Neuronal stem cell (in vitro differentiated cells): ENCODE results near the gene ARL6IP1.

Experiments used
- DNase-seq: peaks from one replicate; pipeline ENCODE4 v3.0.0-alpha.2; 2013; ENCODE audit warnings: low spot score
- H2AFZ ChIP-seq: one replicate; pipeline ENCODE4 v1.6.1; 2013; ENCODE audit warnings: mild to moderate bottlenecking, low read length, inconsistent platforms
- H2AK5ac ChIP-seq: 2 replicates; pipeline ENCODE4 v1.6.1; 2013; ENCODE audit warnings: low read depth, mild to moderate bottlenecking, inconsistent platforms, low read length, moderate library complexity, mixed read lengths
- H2BK120ac ChIP-seq: 2 replicates; pipeline ENCODE4 v1.6.1; 2013; ENCODE audit warnings: low read depth, mild to moderate bottlenecking, inconsistent platforms, low read length, moderate library complexity, mixed read lengths
- H2BK12ac ChIP-seq: one replicate; pipeline ENCODE4 v1.6.1; 2013; ENCODE audit warnings: low read length, inconsistent platforms
- H2BK15ac ChIP-seq: 2 replicates; pipeline ENCODE4 v1.6.1; 2013; ENCODE audit warnings: mild to moderate bottlenecking, low read length, inconsistent platforms, mixed read lengths
- H2BK5ac ChIP-seq: one replicate; pipeline ENCODE4 v1.6.1; 2013; ENCODE audit warnings: inconsistent platforms, mild to moderate bottlenecking, low read length, moderate library complexity
- H3K14ac ChIP-seq: one replicate; pipeline ENCODE4 v1.6.1; 2013; ENCODE audit warnings: low read length, inconsistent platforms
- H3K18ac ChIP-seq: 2 replicates; pipeline ENCODE4 v1.6.1; 2013; ENCODE audit warnings: low read length, inconsistent platforms
- H3K23ac ChIP-seq: 2 replicates; pipeline ENCODE4 v1.6.1; 2013; ENCODE audit warnings: low read depth, mild to moderate bottlenecking, mixed read lengths, low read length, inconsistent platforms; ENCODE audit not compliant: poor library complexity
- H3K27ac ChIP-seq: replicated peaks from 3 replicates; pipeline ENCODE4 v1.5.1; 2013; ENCODE audit warnings: low read length, inconsistent platforms
- H3K27me3 ChIP-seq, 3 experiments: 2 replicates each; pipeline ENCODE4 v1.6.1; 2013; ENCODE audit warnings: low read length in 3 of 3, mild to moderate bottlenecking in 2 of 3, inconsistent platforms in 1 of 3, low read depth in 1 of 3, mixed read lengths in 1 of 3, moderate library complexity in 1 of 3; ENCODE audit not compliant: control insufficient read depth in 3 of 3, insufficient read depth in 3 of 3
- H3K36me3 ChIP-seq, 2 donors: replicated peaks in 1 of 2; 2 replicates each; pipeline ENCODE4 v1.6.1; 2013; ENCODE audit warnings: low read length in 2 of 2; ENCODE audit not compliant: control insufficient read depth in 2 of 2, insufficient read depth in 2 of 2
- H3K4ac ChIP-seq: 2 replicates; pipeline ENCODE4 v1.6.1; 2013; ENCODE audit warnings: inconsistent platforms, mild to moderate bottlenecking, low read length, moderate library complexity
- H3K4me1 ChIP-seq, 2 donors: 1 replicate in 1 of 2; 2 replicates in 1 of 2; pipeline ENCODE4 v1.6.1; 2013; ENCODE audit warnings: low read length in 2 of 2, low read depth in 1 of 2; ENCODE audit not compliant: control insufficient read depth in 2 of 2, insufficient read depth in 1 of 2
- H3K4me2 ChIP-seq: one replicate; pipeline ENCODE4 v1.6.1; 2013; ENCODE audit warnings: mild to moderate bottlenecking, low read length, inconsistent platforms; ENCODE audit not compliant: insufficient read depth, poor library complexity, severe bottlenecking
- H3K4me3 ChIP-seq, 2 donors: 2 replicates each; pipeline ENCODE4 v1.5.1; 2013; ENCODE audit warnings: low read length in 2 of 2, mild to moderate bottlenecking in 2 of 2, inconsistent platforms in 1 of 2, moderate library complexity in 1 of 2
- H3K79me1 ChIP-seq: one replicate; pipeline ENCODE4 v1.6.1; 2013; ENCODE audit warnings: low read depth, mild to moderate bottlenecking, inconsistent platforms, low read length, moderate library complexity
- H3K9ac ChIP-seq: one replicate; pipeline ENCODE4 v1.6.1; 2013; ENCODE audit warnings: mild to moderate bottlenecking, low read depth, low read length, inconsistent platforms; ENCODE audit not compliant: poor library complexity
- H3K9me3 ChIP-seq, 2 donors: replicated peaks in 1 of 2; 2 replicates each; pipeline versions ENCODE3 to v1.6.1; 2013; ENCODE audit warnings: low read length in 2 of 2, mild to moderate bottlenecking in 2 of 2, inconsistent platforms in 1 of 2, low read depth in 1 of 2, mixed read lengths in 1 of 2, moderate library complexity in 1 of 2; ENCODE audit not compliant: control insufficient read depth in 2 of 2, insufficient read depth in 1 of 2
- H4K8ac ChIP-seq: one replicate; pipeline ENCODE4 v1.6.1; 2013; ENCODE audit warnings: low read depth, mild to moderate bottlenecking, inconsistent platforms, low read length, moderate library complexity
- H4K91ac ChIP-seq: one replicate; pipeline ENCODE4 v1.6.1; 2013; ENCODE audit warnings: low read length, low read depth, mild to moderate bottlenecking, inconsistent platforms; ENCODE audit not compliant: poor library complexity
- WGBS, 2 donors: extraction: QIAGEN DNeasy Blood & Tissue Kit; methylation state at CpG; one replicate each; pipeline ENCODE4 v1.1.7; 2013; ENCODE audit warnings: missing lambda C conversion rate in 2 of 2, mixed read lengths in 1 of 2; ENCODE audit not compliant: insufficient read length in 2 of 2, insufficient replicate concordance in 1 of 2; ENCODE audit errors: extremely low coverage in 2 of 2; 5-methylcytosine and 5-hydroxymethylcytosine counted together

Gene ARL6IP1

DNA sequence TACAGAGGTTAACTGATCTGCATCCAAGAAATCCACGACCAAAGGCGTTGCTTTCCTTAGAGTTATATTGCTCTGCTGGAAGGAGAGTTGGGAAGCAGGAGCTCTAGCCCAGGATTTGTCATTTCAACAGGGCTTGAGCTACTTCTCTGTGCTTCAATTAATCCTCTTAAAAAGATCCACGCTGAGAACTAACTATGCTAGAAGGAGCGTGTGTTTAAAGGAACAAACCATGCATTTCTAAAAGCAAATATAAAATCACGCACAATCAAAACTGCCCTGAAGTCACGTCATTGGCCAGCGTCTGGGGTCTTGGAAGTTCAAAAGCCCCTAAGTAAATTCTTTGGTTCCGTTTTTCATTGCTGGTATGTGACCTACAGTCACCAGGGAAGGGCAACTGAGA lies 1.1 kb downstream of the ARL6IP1 start:
- DNase-seq = no peak
- no CpG with 5 or more reads among the region's 8 CpGs for WGBS, 2 donors
- no peak overlapping the region for H3K23ac ChIP-seq
- peaks cover 6 to 53% of the 10 kb centered on the region in 2 donors for H3K36me3 ChIP-seq
- no peak overlapping the region for H3K27ac ChIP-seq
- H3K9me3 ChIP-seq = no peaks in the 10 kb centered on the region
- peak overlapping the region; percentile 6 for H2AFZ ChIP-seq
- no peaks in the 10 kb centered on the region for H3K27me3 ChIP-seq
- H2BK5ac ChIP-seq = no peak overlapping the region
- H2BK12ac ChIP-seq = no peak overlapping the region
- no peak overlapping the region for H3K14ac ChIP-seq
- no peak overlapping the region for H4K8ac ChIP-seq
- H3K4me1 ChIP-seq = peaks cover 2 to 12% of the 10 kb centered on the region in 2 donors
- H2BK120ac ChIP-seq = no peak overlapping the region
- H3K4ac ChIP-seq = no peak overlapping the region
- no peak overlapping the region for H2BK15ac ChIP-seq
- peak overlapping the region; percentile 91 to 95 for H3K4me3 ChIP-seq
- H2AK5ac ChIP-seq = no peak overlapping the region
- no peak overlapping the region for H3K9ac ChIP-seq
- H3K79me1 ChIP-seq = peaks cover 7% of the 10 kb centered on the region
- H4K91ac ChIP-seq = no peak overlapping the region
- H3K18ac ChIP-seq = no peak overlapping the region
- H3K4me2 ChIP-seq = peak overlapping the region; percentile 71

DNA sequence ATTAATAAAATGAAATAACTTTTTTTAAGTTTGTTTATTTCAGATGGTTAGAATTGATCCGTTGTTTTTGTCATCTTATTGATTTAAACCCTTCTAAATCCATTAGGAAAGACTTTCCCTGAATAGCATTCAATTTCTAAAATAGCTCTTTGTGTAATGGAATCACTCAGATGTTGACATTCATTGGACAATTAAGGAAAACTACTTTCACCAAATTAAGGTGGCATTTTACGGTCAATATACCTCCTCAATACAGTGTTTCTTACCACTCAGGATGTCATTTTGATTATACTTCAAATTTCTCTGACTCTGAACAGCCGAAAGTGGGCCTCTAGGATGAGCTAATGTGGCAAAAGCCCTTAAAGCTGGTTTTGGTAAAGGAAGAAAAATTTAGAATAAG lies 1.8 kb downstream of the ARL6IP1 start:
- Histone ChIP-seq H3K9me3 (no peaks in the 10 kb centered on the region), H2AFZ (no peak overlapping the region), H4K8ac (no peak overlapping the region), H2BK15ac (no peak overlapping the region), H3K27me3 (no peaks in the 10 kb centered on the region), H3K79me1 (peaks cover 7% of the 10 kb centered on the region), H3K9ac (no peak overlapping the region), H4K91ac (no peak overlapping the region), H3K36me3 (peaks cover 8 to 53% of the 10 kb centered on the region in 2 donors), H2AK5ac (no peak overlapping the region), H2BK12ac (no peak overlapping the region), H3K18ac (no peak overlapping the region), H3K4me2 (peak overlapping the region; percentile 71), H2BK5ac (no peak overlapping the region), H3K14ac (no peak overlapping the region), H3K27ac (no peak overlapping the region), H3K23ac (no peak overlapping the region), H3K4me3 (peak overlapping the region; percentile 17 to 91), H3K4ac (no peak overlapping the region), H3K4me1 (peaks cover 2 to 12% of the 10 kb centered on the region in 2 donors), H2BK120ac (no peak overlapping the region)
- WGBS, 2 donors = no CpG with 5 or more reads among the region's 3 CpGs
- no peak for DNase-seq

DNA sequence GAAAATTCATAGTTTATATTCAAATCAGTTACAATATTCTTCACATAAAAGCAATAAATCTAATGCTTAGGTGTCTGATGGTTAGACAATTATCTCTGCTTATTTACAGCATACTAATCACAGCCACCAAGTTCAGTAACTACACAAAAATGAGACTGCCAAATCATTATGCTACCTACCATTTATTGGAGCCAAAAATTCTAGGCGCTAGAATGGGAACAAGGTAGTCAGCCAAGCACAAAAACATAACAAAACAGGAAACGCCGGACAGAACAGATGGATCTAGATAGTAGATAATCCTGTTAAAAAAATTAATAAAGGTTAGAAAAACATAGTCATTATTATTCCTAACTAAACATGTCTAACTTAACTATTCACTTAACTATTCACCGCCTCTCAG lies 3.6 kb downstream of the ARL6IP1 start:
- Histone ChIP-seq H2BK120ac (no peak overlapping the region), H3K4me2 (no peak overlapping the region), H3K14ac (no peak overlapping the region), H3K18ac (no peak overlapping the region), H2BK5ac (no peak overlapping the region), H3K4me3 (no peak overlapping the region), H3K23ac (no peak overlapping the region), H3K9ac (no peak overlapping the region), H3K27me3 (no peaks in the 10 kb centered on the region), H3K4ac (no peak overlapping the region), H3K36me3 (peaks cover 20 to 70% of the 10 kb centered on the region in 2 donors), H3K4me1 (peaks cover 2 to 5% of the 10 kb centered on the region in 2 donors), H4K91ac (no peak overlapping the region), H3K9me3 (no peaks in the 10 kb centered on the region), H2AFZ (no peak overlapping the region), H3K79me1 (peaks cover 7% of the 10 kb centered on the region), H2BK12ac (no peak overlapping the region), H2BK15ac (no peak overlapping the region), H4K8ac (no peak overlapping the region), H2AK5ac (no peak overlapping the region), H3K27ac (no peak overlapping the region)
- no CpG with 5 or more reads among the region's 4 CpGs for WGBS, 2 donors
- DNase-seq = no peak

DNA sequence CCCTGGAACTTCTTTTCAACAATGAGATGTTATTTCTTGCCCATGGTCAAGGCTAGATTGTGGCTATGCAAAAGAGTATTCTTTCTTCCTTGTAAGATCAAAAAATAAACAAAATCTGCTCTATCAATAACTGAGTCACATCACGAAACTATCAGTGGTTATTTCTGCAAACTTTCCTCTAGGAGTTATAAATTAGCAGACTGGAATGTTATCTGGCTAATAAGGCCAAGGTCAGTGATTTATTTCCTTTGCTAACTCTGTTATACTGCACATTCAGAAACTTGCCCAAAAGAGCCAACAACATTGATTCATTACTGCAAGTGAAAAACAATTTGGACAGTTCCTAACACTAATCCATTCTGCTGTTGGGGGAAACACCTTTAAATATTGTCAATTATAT lies 5.0 kb downstream of the ARL6IP1 start:
- no peak overlapping the region for H3K23ac ChIP-seq
- H3K14ac ChIP-seq = no peak overlapping the region
- H3K4me2 ChIP-seq = no peak overlapping the region
- no peak overlapping the region for H2BK15ac ChIP-seq
- no peaks in the 10 kb centered on the region for H3K9me3 ChIP-seq
- no peak overlapping the region for H3K18ac ChIP-seq
- no peak overlapping the region for H2AFZ ChIP-seq
- H4K8ac ChIP-seq = no peak overlapping the region
- H3K9ac ChIP-seq = no peak overlapping the region
- no peak overlapping the region for H3K4me3 ChIP-seq
- no peak overlapping the region for H2BK12ac ChIP-seq
- no peak overlapping the region for H2BK5ac ChIP-seq
- DNase-seq = no peak
- H3K79me1 ChIP-seq = peaks cover 7% of the 10 kb centered on the region
- H3K4me1 ChIP-seq = peaks cover 2 to 5% of the 10 kb centered on the region in 2 donors
- no CpG with 5 or more reads among the region's 1 CpG for WGBS, 2 donors
- no peak overlapping the region for H4K91ac ChIP-seq
- no peak overlapping the region for H3K4ac ChIP-seq
- no peak overlapping the region for H2BK120ac ChIP-seq
- no peak overlapping the region for H2AK5ac ChIP-seq
- H3K36me3 ChIP-seq = peaks cover 23 to 84% of the 10 kb centered on the region in 2 donors
- H3K27ac ChIP-seq = no peak overlapping the region
- no peaks in the 10 kb centered on the region for H3K27me3 ChIP-seq
